Measurements from ENCODE around the gene CYP2B6.

- TF ChIP-seq POLR2AphosphoS5 (IDR thresholded peaks at IDR 0.05) (no peak), CTCF (IDR thresholded peaks at IDR 0.05) (no peak)
These were observed 44.0 kb upstream of the CYP2B6 start for GRCh38 chr19:40947114-40947513.

All from gastroesophageal sphincter (tissue), 3 donors.